Activated CD8-positive, alpha-beta T cell treated with anti-CD3 and anti-CD28 coated beads, Interleukin-2, amount 10 ng/mL, durations not matched to agents 7 days and 5 days (primary cell): Measurements from ENCODE around the gene MAGEE1. TPM values are rescaled to one million over a fixed set of nuclear protein-coding genes. Genes with fewer than 3 reads are reported as not detected.

Source experiments
- ATAC-seq: fragments of 150-1000 bp; cut with Tn5 transposase; one replicate; pipeline ENCODE4 v1.10.0; 2021; ENCODE audit warnings: moderate library complexity
- CTCF ChIA-PET: fragments of 350-600 bp; sonication (Branson Sonifier 250); formaldehyde crosslinking; loops from one replicate; lab custom pipeline; 2021; ENCODE audit warnings: antibody characterized with exemption; lab: Charles Lee
- POLR2A ChIA-PET: fragments of 350-600 bp; sonication (Branson Sonifier 250); formaldehyde crosslinking; loops from one replicate; lab custom pipeline; 2021; ENCODE audit warnings: antibody characterized with exemption; lab: Charles Lee
- DNase-seq: peaks from one replicate; pipeline ENCODE4 v3.0.0-alpha.2; 2020
- H3K27ac Mint-ChIP-seq: one replicate; pipeline ENCODE4 v1.8.0; 2021; ENCODE audit warnings: mild to moderate bottlenecking, mixed read lengths
- H3K27me3 Mint-ChIP-seq: one replicate; pipeline ENCODE4 v1.8.0; 2021; ENCODE audit warnings: low read depth, mixed read lengths
- H3K36me3 Mint-ChIP-seq: one replicate; pipeline ENCODE4 v1.8.0; 2021; ENCODE audit warnings: low read depth, mixed read lengths
- H3K4me1 Mint-ChIP-seq: one replicate; pipeline ENCODE4 v1.8.0; 2021; ENCODE audit warnings: low read depth, mixed read lengths
- H3K4me3 Mint-ChIP-seq: one replicate; pipeline ENCODE4 v1.8.0; 2021; ENCODE audit warnings: mild to moderate bottlenecking, mixed read lengths
- H3K9me3 Mint-ChIP-seq: one replicate; pipeline ENCODE4 v1.8.0; 2022; ENCODE audit warnings: mixed read lengths; ENCODE audit not compliant: insufficient read depth
- total RNA-seq, 2 experiments: library from RNA; stranded (reverse); gene quantifications; one replicate each; pipeline ENCODE4 v1.2.3, GENCODE V29; 2021

The MAGEE1 gene
- 1 to 10 TPM; 4.9 to 5.5 TPM for total RNA-seq

- CTCF ChIA-PET = interaction anchor here (1.3 kb wide), 1 partner anchor 27 kb away, joined by 7 read pairs; no protein-coding TSS in a partner anchor
- Mint-ChIP-seq H3K27me3 (peaks cover 2% of the 10 kb centered on the region), H3K4me3 (peak within 1 kb of the TSS; percentile 86), H3K9me3 (no peaks in the 10 kb centered on the region), H3K27ac (peak within 1 kb of the TSS; percentile 90), H3K36me3 (no peaks in the 10 kb centered on the region), H3K4me1 (peaks cover 17% of the 10 kb centered on the region)
- POLR2A ChIA-PET = no interaction called here
- DNase-seq = peak; percentile 83
- peak; percentile 84 for ATAC-seq
Observed at GRCh38 chrX:76427560-76428242, at the start of gene MAGEE1. Gene MAGEE1 (plus strand): TSS chrX:76427710. CDS start chrX:76427931, 221 bp downstream.

GRCh38 chrX:76398970-76399369, 28.5 kb upstream of the MAGEE1 start:
- H3K36me3 Mint-ChIP-seq = no peaks in the 10 kb centered on the region
- peaks cover 5% of the 10 kb centered on the region for H3K9me3 Mint-ChIP-seq
- no peak for DNase-seq
- no peak for ATAC-seq
- CTCF ChIA-PET = no interaction called here
- no peak overlapping the region for H3K27ac Mint-ChIP-seq
- no peaks in the 10 kb centered on the region for H3K27me3 Mint-ChIP-seq
- POLR2A ChIA-PET = no interaction called here
- H3K4me1 Mint-ChIP-seq = no peaks in the 10 kb centered on the region
- H3K4me3 Mint-ChIP-seq = no peak overlapping the region

GRCh38 chrX:76407795-76408194, 19.7 kb upstream of the MAGEE1 start:
- H3K9me3 Mint-ChIP-seq = no peaks in the 10 kb centered on the region
- ATAC-seq = no peak
- ChIA-PET CTCF (no interaction called here), POLR2A (no interaction called here)
- H3K27ac Mint-ChIP-seq = no peak overlapping the region
- no peaks in the 10 kb centered on the region for H3K4me1 Mint-ChIP-seq
- H3K27me3 Mint-ChIP-seq = no peaks in the 10 kb centered on the region
- H3K36me3 Mint-ChIP-seq = no peaks in the 10 kb centered on the region
- H3K4me3 Mint-ChIP-seq = no peak overlapping the region
- no peak for DNase-seq

- ChIA-PET POLR2A (no interaction called here), CTCF (no interaction called here)
- Mint-ChIP-seq H3K4me3 (no peak overlapping the region), H3K9me3 (no peaks in the 10 kb centered on the region), H3K4me1 (peaks cover 3% of the 10 kb centered on the region), H3K27me3 (peaks cover 2% of the 10 kb centered on the region), H3K36me3 (no peaks in the 10 kb centered on the region), H3K27ac (no peak overlapping the region)
- no peak for DNase-seq
- ATAC-seq = no peak
Observed at GRCh38 chrX:76420237-76420636, 7.3 kb upstream of the MAGEE1 start.

- ChIA-PET POLR2A (no interaction called here), CTCF (no interaction called here)
- Mint-ChIP-seq H3K9me3 (no peaks in the 10 kb centered on the region), H3K4me3 (peak overlapping the region; percentile 86), H3K36me3 (no peaks in the 10 kb centered on the region), H3K27ac (peak overlapping the region; percentile 90), H3K27me3 (peaks cover 2% of the 10 kb centered on the region), H3K4me1 (peaks cover 19% of the 10 kb centered on the region)
- peak; percentile 83 for ATAC-seq
- peak; percentile 63 for DNase-seq
Observed at GRCh38 chrX:76428243-76429130, 977 bp downstream of the MAGEE1 start.

GRCh38 chrX:76433219-76433618, 5.7 kb downstream of the MAGEE1 start:
- ATAC-seq (no peak), DNase-seq (no peak)
- ChIA-PET CTCF (no interaction called here), POLR2A (no interaction called here)
- Mint-ChIP-seq H3K36me3 (no peaks in the 10 kb centered on the region), H3K27me3 (no peaks in the 10 kb centered on the region), H3K27ac (no peak overlapping the region), H3K4me1 (peaks cover 11% of the 10 kb centered on the region), H3K4me3 (no peak overlapping the region), H3K9me3 (no peaks in the 10 kb centered on the region)

GRCh38 chrX:76434103-76434741, 6.7 kb downstream of the MAGEE1 start:
- ChIA-PET POLR2A (no interaction called here), CTCF (no interaction called here)
- no peak overlapping the region for H3K4me3 Mint-ChIP-seq
- H3K27ac Mint-ChIP-seq = no peak overlapping the region
- H3K4me1 Mint-ChIP-seq = peaks cover 11% of the 10 kb centered on the region
- ATAC-seq = no peak
- H3K9me3 Mint-ChIP-seq = no peaks in the 10 kb centered on the region
- no peak for DNase-seq
- no peaks in the 10 kb centered on the region for H3K27me3 Mint-ChIP-seq
- no peaks in the 10 kb centered on the region for H3K36me3 Mint-ChIP-seq

GRCh38 chrX:76439188-76439587, 11.7 kb downstream of the MAGEE1 start:
- no peak overlapping the region for H3K27ac Mint-ChIP-seq
- no peaks in the 10 kb centered on the region for H3K4me1 Mint-ChIP-seq
- no peak for ATAC-seq
- H3K9me3 Mint-ChIP-seq = no peaks in the 10 kb centered on the region
- DNase-seq = no peak
- CTCF ChIA-PET = no interaction called here
- H3K27me3 Mint-ChIP-seq = no peaks in the 10 kb centered on the region
- POLR2A ChIA-PET = no interaction called here
- H3K4me3 Mint-ChIP-seq = no peak overlapping the region
- no peaks in the 10 kb centered on the region for H3K36me3 Mint-ChIP-seq

GRCh38 chrX:76453737-76454406, 26.4 kb downstream of the MAGEE1 start:
- H3K36me3 Mint-ChIP-seq = no peaks in the 10 kb centered on the region
- H3K9me3 Mint-ChIP-seq = no peaks in the 10 kb centered on the region
- ChIA-PET CTCF (interaction anchor here (0.8 to 2.9 kb wide), 8 partner anchors 13 to 201 kb away, joined by 3 to 33 read pairs (median 3); partner anchors contain the start of gene MAGEE1), POLR2A (no interaction called here)
- ATAC-seq = no peak
- no peak overlapping the region for H3K27ac Mint-ChIP-seq
- DNase-seq = no peak
- H3K4me1 Mint-ChIP-seq = no peaks in the 10 kb centered on the region
- no peak overlapping the region for H3K4me3 Mint-ChIP-seq
- H3K27me3 Mint-ChIP-seq = no peaks in the 10 kb centered on the region

- Mint-ChIP-seq H3K27me3 (no peaks in the 10 kb centered on the region), H3K36me3 (no peaks in the 10 kb centered on the region), H3K27ac (no peak overlapping the region), H3K4me1 (no peaks in the 10 kb centered on the region), H3K9me3 (no peaks in the 10 kb centered on the region), H3K4me3 (no peak overlapping the region)
- ChIA-PET POLR2A (no interaction called here), CTCF (interaction anchor here (0.7 to 2.9 kb wide), 9 partner anchors 12 to 201 kb away, joined by 3 to 33 read pairs (median 3); partner anchors contain the start of gene MAGEE1)
- ATAC-seq (no peak), DNase-seq (peak; percentile 20)
Observed at GRCh38 chrX:76454456-76454927, 27.0 kb downstream of the MAGEE1 start.

GRCh38 chrX:76477353-76477752, 49.8 kb downstream of the MAGEE1 start:
- Mint-ChIP-seq H3K36me3 (no peaks in the 10 kb centered on the region), H3K4me1 (no peaks in the 10 kb centered on the region), H3K27me3 (no peaks in the 10 kb centered on the region), H3K4me3 (no peak overlapping the region), H3K9me3 (no peaks in the 10 kb centered on the region), H3K27ac (no peak overlapping the region)
- POLR2A ChIA-PET = no interaction called here
- CTCF ChIA-PET = no interaction called here
- ATAC-seq (no peak), DNase-seq (no peak)
